TTC549 (cell line): ENCODE data around the gene MAP2K6.
"Not testable (repeated sequence)": the region's sequence is repeated elsewhere in the genome, so short reads cannot be mapped to it uniquely, and the experiment has no call there.

ENCODE experiments used
- FAIRE-seq: peaks from 2 replicates; lab custom pipeline; 2012; peaks lifted over from hg19 to GRCh38; lab: Jason Lieb, UNC

MAP2K6 gene

DNA sequence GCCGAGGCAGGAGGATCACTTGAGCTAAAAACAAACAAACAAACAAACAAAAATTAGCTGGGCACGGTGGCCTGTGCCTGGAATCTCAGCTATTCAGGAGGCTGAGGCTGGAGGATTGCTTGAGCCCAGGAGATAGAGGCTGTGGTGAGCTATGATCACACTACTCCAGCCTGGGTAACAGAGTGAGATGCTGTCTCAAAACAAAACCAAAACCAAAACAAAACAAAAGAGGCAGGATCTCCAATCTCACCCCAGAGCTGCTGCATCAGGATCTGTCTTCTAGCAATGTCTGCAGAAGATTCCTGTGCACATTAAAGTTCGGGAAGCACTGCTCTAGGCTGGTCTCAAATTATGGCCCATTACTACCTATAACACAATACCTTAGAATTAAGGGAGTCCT is 43.1 kb downstream of the MAP2K6 start:
- no peak for FAIRE-seq

DNA sequence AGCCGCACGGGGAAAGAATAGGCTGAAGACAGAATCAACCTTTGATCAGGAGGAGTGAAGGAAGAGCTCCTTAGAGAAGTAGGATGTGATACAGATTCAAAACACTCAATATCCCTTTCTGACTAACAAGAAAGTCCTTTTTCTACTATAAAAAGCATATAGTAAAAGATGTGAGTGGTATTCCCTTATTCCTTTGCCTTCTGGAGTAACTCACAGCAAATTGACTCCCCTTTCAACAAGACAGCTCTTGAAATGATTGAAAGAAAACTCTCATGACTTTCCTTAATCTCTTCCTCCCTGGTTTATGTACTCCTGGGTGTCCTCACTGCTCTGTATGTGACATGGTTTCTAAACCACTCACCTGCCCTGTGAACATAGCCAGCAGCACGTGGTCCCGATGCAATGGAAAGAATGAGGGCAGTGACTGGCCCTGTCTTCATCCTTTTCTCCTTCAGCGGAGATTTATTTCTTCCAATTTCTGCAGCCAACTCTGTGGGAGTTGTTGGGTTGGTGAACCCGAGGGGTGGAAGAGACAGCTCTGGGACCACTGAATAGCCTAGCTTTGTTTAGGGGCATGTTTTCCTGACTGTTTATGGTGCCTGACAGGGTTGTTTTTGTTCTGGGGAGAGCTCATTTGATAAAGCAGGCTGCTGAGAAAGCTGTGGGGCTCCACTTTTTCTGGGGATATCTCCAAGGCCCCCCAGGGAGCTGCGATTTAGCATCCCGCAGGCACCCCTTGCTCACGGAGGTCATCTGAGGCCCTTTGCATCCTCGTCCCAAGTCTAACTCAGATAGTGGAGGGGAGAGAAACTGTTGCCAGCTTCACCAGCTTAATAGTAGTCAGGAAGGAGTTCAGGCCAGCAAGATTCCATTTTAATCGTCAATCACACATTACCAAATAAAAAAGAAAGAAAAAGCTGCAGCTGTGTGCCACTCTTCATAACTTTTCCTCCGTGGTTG is 46.7 kb downstream of the MAP2K6 start:
- no peak for FAIRE-seq

DNA sequence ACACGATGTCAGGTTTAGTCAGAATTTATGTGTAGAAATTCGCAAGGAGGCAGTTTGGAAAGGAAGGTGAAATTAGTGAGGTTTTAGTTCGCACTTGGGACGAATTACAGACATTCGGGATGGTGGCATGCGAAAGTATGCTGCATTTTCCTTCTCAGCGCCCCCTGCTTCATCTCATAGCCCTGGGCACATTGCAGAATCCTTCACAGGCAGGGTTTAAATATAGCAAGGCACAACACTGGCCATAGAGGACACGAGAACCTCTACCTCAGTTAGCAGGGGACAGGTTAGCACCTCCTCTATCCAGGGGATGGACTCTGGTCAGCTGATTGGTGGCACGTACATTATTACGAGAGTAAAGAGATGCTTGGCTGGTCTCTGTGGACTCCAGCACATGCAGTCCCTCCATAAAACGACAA is 47.5 kb downstream of the MAP2K6 start:
- FAIRE-seq: no peak

DNA sequence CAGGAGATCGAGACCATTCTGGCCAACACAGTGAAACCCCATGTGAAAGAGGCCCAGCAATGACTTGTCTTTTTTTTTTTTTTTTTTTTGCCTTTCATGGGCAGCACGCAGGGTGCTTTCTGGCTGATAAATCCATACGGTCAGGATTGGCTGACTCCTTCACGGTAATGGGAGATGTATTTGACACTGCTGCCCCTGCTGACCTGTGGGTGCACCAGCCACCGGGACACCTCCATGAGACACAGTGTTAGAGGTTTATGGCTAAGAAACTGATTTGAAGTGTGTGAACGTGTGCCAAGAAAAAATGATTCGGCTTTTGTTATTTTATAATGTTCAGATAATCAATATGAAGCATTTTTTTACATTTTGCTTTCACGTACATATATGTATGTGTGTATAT is 48.4 kb downstream of the MAP2K6 start:
- no peak for FAIRE-seq

DNA sequence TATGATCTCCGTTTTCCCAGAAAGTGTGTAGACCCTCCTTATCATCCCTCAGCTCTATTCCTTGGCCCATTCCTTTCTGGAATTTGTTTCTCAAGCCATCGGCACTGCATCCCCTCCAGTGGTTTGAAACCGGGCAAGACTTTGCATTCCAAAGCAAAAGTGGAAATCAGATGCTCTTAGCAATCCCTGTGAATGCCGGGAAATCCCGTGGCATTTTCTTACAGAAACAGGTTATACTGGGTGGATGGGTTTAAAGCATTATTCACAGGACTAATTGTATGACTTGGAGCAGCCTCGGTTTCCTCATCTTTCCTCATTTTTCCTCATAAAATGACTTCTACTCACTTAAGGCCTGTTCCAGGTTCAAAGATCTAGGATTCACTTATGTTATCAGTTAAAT is 52.0 kb downstream of the MAP2K6 start:
- no peak for FAIRE-seq

DNA sequence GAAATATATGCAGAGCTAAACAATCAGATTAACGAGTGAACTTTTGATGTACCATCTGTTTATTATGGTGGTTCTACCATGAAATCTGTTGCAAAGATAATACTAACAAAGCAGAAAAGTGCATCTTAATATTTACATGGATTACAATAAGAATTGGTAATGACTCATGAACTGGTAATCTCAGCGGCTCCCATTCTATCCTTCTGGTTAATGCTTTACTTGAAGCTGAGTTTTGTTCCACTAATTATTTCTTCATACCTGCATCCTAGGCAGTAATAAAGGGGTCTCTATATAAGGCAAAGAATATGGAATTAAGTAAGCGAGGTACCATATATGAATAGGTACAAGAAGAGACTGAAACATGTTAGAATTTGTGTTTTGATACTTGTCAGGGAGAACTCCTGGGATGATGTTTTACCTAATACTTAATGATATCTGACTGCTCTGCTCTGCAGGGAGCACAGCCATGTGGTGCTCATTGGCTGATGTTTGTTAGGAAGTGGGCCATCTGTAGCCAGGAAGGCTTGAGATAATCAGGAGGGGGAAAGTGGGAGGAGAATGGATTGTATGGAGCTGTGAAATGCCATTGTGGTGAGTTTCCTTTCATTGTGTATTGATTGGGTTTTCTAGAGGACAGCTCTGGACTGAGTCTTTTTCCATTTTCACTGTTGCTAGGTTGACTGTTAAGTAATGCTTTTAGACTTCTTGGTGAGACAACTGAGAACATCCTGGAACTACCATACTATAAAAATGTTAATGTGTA is 52.6 kb downstream of the MAP2K6 start:
- FAIRE-seq: no peak

DNA sequence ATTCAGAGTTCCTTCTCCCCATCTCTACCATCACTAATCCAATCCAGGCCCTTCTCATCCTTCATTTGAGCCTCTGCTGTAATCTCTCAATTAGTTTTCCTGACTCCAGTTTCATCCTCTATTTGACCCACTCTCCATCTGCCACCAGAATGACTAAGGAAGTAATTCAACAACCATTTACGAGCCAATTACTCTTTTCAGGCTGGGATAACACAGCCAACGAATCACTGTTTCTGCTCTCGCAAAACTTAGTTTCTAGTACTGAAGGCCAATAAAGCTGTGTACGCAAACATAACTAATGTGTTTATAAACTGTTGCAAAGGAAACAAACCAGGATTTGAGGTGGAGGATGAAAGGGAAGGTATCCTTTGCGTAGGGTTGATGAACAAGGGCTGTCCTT is 53.7 kb downstream of the MAP2K6 start:
- no peak for FAIRE-seq

DNA sequence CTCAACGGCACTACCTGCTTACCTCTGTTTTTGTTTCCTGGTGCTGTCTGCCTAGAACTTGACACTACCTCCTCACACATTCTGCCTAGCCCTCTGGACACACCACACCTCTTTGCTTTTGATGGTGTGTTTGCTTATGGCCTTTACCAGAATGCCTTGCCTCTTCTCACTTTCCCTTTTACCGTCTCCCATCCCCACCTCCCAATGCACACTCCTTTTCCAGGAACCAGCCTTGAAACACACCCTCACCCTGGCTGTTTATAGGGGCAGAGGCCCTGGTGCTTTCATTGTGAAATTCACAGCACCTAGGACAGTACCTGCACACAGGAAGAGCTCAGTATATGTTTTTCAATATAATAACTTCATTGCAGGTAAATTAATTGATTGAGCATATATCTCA is 56.2 kb downstream of the MAP2K6 start:
- FAIRE-seq: no peak

DNA sequence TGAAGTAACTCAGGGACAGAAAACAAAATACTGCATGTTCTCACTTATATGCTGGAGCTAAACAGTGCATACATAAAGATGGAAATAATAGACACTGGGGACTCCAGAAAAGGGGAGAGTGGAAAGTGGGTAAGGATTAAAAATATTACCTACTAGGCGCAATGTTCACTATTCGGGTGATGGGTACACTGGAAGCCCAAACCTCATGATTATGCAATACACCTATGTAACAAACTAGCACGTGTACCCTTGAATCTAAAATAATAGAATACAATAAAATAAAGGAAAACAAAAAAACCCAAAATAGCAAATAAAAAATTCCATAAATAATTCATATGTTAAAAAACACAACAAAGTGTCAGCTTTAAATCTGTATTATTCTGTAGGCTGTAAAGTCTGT is 56.9 kb downstream of the MAP2K6 start:
- no peak for FAIRE-seq

DNA sequence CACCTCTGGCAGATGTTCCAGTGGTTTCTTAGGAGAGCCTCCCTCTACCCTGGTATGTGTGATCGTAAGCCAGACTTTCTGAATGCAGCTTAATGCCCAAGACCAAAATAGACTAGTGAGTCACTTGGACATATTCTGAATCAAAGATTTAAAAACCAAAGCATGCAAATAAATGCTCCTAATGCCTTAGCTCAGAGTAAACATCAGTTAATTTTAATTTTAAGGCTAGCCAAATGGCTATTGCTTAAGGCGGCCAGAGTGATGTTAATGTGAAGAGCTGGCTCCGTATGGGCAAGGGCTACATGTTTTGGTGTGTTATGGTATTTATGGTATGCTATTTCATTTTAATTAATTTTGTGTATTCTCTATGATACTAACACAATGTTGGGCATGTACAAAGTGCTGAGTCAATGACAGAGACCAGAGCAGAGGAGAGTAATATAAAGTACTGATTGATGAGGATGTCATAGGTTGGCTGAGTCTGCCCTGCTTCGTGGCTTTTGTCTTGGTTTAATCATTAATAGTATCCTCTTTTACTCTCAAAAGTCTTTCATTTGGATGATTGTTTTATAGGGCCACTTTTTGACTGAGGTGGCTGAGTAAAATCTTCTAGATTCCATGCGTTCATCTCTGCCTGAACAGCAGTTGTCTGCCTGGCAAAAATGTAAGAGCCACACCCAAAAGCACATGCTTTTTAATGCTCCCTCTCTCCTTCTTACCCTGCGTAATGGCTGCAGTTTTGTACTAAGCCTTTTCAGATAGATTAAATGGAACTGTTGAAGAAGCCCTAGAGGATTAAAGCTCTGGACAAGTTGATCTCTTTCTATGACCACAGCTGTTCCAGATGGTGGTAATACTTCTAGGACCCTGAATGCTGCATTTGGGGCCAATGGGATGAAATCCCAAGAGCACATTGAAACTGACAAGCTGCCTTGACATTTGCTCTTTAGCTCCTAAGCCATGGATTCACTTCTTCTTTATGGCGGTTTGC is 59.6 kb downstream of the MAP2K6 start:
- FAIRE-seq: no peak

DNA sequence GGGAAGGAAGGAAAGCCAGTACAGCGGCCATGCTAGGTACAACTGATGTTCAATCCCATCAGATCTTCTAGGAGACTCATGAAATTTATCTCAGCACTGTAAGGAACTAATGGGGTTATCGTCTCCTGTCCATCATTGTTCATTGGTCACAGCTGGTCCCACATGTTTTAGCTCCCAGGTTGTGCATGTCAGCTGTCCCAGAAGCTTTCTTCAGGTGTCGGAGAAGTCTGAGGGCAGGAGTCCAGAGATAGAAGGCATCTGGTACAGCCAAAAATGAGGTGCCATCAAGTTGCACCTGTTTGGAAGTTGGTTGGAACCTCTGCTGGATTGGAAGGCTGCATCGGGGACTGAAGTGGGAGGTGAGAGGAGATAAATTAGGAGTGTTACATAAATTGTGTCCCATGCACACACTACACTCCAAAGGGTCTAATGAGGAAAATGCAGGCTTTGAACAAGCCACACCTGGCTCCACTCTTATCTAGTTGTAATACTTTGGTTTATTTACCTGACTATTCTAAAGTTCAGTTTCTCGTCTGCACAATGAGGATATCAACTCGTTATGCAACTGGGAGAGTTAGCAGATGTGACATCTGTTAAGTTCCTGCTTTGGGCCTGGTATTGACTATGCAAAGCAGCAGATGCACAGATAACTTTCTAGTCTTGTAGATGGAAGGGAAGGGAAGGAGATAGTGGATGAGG is 62.9 kb downstream of the MAP2K6 start:
- FAIRE-seq: no peak

DNA sequence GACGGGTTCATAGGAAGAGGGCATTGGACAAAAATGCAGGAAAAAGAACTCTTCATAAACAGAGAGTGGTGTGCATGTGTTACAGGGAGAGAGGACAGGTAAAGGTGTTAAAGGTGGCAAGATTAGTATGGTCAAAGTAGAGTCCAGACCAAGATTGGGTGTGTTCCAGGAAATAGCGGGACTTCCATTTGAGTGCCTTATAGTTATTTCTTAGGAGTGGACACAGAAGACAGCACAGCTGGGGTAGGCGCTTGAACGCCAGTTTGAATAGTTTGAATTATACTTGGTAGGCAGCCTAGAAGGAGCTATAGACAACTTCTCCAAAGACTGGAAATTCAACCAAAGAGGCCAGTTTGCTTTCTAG is 63.4 kb downstream of the MAP2K6 start:
- no peak for FAIRE-seq

DNA sequence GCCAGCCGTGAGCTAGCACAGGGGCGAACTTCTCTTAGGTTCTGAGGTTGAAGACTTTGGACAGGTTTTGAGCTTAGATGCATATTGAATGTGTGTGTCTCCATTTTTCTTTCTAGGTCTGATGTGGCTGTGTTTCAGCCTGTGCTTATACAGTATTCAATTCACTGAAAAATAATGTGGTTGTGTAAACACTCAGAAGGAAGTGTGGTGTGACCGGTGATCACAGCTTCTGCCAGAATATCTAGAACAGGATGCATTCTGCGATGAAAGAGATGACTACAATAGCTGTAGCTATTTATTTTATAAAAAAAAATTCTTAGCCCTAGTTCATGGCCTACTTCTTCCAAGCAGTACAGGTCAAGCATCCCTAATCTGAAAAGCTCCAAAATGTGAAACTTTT is 64.4 kb downstream of the MAP2K6 start:
- FAIRE-seq: no peak

DNA sequence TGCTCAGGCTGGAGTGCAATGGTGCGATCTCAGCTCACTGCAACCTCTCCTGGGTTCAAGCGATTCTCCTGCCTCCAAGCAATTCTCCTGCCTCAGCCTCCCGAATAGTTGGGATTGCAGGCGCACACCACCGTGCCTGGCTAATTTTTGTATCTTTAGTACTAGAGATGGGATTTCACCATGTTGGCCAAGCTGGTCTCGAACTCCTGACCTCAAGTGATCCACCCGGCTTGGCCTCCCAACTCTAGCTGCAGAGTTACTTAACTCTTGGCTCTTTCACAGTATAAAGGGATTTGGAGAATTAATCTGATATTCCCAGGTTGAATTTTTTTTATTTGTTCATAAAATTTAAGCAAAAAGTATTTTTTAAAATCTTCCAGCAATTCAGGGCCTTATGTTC is 65.3 kb downstream of the MAP2K6 start:
- not testable (repeated sequence) for FAIRE-seq

DNA sequence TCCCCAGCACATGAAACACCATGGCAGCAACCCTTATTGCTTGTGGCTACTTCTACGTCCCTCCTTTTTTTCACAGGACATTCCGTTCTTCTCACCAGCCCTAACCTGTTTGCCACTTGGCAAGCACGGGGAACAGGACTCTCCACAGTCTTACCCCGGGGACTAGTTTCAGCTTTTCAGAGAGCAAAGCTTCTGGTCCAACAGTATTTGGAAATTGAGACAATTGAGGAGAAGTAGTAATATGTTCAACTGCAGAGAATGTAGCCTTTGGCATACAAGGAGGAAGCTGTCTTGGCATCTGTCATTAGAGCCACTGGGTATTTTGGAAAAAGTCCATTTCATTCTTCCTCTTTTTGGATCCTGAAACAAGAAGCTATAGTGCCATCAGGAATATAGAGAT is 65.7 kb downstream of the MAP2K6 start:
- FAIRE-seq: no peak

DNA sequence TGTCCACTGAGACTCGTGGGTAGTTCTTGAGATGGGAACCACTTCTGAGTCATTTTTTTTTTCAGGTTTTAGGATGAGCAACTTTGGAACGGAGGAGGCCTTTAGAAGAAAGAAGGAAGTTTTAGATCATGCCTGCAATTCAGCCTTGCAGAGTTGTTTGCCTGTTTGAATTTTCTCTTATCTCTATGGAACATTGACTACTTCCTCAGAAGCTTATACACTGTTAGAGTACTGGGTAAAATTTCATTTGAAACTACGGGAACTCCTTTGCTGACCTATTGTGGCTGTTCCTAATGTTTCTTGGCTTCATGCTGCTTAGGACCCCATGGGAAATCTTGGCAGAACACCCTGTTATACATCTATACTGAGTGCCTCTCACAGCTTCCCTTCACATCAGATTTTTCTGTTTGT is 70.8 kb downstream of the MAP2K6 start:
- no peak for FAIRE-seq

DNA sequence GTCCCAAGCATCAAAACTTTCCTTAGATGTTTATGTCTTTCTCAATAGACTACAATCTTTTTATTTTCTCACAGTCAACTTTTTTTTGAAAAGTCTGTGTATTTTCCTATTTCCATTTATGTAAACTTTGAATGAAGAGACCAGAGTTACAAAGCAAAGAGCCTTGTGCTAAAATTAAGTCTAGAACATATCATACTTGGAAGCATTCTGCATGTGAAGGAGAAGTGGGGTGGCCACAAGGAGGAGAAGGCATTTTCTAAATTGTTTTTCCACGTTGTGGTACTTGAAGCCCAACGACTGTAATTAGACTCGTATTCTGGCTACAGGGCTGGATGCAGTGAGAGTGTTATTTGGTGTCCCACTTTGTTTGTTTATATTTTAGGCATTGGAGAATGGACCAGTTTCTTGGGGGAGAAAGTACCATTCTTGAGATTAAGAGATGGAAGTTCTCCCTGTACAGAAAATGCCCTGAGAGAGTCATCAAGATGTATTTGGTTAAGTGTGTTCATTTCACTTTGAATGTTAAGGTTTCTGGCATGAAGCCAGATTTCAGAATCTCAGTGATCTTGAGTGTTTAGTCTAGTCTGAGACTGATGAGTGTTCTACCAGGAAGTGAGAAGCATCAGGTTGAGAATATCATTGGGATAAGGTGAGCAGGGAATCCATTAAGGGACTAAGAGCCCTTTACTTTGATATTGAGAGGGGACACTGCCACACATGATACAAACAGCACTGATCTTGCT is 71.6 kb downstream of the MAP2K6 start:
- FAIRE-seq: no peak

DNA sequence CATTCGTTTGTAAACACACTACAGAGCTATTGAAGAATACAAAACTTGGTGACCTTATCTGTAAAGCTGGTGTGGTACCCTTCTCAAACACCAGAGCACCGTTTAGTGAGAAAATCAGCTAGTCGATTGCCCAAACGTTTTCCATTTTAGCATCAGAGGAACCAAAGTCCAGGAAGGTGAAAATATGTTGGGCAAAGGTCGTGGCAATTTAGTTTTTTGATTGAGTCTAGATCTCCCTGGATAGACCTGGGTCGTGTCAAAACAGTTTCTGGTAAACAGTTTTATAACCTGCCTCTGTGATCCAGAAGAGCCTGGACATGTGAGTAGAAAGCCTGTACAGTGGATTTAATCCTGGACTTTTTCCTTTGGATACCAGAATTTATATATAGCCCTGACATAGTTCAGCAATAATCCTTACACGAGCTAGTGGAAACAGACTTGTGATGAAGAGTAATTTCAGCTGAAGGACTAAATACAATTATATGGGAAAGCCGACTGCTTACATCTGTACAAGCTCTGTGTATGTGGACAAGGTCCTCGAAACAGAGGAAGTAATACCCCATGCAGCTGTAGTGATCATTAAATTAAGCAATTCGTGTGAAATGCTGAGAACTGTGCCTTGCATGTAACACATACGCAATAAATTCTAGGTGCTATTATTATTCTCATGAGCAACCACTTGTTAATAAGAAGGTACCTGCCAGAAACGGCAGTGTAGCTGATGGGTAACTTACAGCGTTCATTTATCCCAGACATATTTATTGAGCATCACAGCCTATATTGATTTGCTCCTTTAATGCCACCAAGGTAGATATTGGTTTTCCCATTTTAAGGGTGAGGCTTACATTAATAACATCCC is 72.5 kb downstream of the MAP2K6 start:
- FAIRE-seq: no peak

DNA sequence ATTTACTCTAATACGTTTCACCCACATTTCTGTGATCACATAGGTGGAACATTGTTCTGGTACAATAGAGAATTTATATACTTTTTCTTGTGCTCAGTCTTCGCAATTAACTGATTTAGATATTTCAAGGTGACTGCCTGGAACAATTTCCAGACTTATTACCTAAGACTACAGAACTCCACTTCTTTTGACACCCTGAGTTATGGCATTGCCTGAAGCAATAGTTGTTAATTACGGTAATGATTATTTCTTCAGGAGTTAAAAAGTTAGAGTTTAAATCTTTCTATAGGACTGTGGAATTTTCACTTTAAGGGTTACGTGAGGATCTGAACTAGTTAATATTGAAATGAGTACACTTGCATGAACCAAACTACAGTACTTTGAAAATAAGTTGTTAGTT is 74.8 kb downstream of the MAP2K6 start:
- FAIRE-seq: no peak
